EH (cell line): ENCODE measurements around the gene PTPRO.

Source experiments
- DNase-seq: peaks from one replicate; pipeline ENCODE4 v3.0.0-alpha.2; 2015; ENCODE audit warnings: low read depth

The PTPRO gene

DNA sequence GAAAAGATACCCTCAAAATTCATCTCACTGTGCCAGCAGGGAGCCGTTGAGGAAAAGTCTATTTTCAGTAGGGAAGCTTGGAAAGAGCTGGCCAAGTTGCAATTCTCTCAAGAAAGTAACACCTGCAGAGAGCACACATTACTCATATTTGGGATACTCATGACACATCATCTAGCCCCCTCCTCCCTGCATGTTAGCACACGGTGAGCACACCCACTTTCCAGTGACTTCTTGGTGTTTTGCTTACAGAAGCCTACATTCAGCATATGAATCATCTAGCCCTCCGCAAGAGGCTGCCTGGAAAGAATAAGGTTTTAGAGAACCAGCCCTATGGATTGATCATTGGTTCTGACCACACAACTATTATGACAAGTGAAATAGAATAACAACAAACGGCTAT is 124.5 kb downstream of the PTPRO start:
- DNase-seq = no peak

DNA sequence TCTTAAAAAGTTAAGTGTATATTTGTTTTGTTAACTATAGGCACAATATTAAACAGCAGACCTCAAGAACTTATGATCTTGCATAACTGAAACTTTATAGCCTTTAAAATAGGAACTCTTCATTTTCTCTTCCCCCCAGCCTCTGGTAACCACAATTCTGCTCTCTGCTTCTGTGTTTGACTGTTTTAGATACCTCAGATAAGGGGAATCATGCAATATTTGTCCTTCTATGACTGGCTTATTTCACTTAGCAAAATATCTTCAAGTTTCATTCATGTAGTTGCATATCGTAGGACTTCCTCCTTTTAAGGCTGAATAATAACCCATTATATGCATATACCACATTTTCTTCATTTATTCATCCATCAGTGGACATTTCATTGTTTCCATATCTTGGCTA is 131.3 kb downstream of the PTPRO start:
- no peak for DNase-seq

DNA sequence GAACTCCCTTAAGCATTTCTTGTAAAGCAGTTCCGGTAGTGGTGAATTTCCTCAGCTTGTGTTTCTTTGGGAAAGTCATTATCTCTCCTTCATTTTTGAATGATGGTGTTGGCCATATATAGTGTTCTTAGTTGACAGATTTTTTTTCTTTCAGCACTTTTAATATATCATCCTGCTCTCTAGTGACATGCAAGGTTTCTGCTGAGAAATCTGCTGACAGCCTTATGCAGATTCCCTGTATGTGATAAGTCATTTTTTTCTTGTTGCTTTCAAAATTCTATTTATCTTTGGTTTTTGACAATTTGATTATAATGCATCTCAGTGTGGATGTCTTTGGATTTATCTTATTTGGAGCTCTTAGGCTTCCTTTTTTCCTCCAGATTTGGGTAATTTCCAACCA is 135.7 kb downstream of the PTPRO start:
- no peak for DNase-seq

DNA sequence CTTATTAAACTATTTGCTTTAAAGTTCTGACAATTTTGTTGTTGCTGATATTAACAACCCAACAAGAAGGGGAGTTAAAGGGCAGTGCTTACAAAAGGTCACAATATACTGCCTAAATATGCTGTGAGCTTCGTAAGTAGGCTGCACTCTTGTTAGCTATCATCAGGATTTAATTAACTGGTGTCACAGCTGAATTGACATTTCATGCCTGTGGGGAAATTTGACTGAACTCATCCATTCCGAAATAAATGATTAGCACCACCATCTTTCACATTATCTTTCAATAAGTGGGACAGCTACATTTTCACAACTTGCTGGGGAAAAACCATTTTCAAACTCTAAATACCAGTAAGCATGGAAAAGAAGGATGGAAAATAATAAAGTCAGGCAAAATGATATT is 146.6 kb downstream of the PTPRO start:
- DNase-seq = no peak

DNA sequence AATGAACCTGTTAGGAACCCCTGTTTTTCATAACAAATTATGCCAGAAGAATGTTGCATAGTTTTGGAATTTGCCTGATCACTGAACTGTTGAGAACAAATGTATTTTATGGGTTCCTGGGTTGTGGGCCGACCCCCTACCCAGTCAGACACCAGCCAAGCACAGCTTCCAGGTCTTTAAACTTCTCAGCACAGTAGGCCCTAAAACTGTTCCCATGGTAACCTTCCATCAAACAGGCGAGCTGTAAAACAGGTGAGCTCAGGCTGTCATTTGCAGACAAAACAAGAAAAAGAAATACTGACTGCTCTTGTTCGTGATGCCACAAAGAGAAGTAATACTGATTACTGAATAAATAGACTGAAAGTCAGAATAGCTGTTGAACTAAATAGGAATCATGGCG is 147.0 kb downstream of the PTPRO start:
- no peak for DNase-seq

DNA sequence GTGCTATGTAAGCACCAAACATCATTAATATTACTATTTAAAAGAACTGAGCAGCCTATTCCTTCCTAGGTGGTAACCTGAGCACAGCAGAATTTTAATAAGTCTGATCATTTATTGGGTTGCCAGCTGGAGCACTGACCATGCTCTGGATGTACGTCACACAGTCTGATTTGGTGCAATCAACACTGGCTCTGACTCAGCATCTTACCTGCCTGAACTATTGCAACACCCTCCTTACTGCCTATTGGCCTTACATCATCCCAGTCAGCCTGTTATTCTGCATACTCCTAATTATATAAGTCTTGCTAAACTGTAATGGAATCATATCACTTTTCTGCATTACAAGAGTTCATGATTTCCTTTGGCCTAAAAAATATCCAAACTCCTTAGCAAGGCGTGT is 149.7 kb downstream of the PTPRO start:
- DNase-seq = no peak

GRCh38 chr12:15474766-15475165 is 152.5 kb downstream of the PTPRO start:
- DNase-seq = no peak

- DNase-seq = no peak
Observed at GRCh38 chr12:15477761-15478160, 155.5 kb downstream of the PTPRO start.

GRCh38 chr12:15481846-15482245 is 159.5 kb downstream of the PTPRO start:
- no peak for DNase-seq

DNA sequence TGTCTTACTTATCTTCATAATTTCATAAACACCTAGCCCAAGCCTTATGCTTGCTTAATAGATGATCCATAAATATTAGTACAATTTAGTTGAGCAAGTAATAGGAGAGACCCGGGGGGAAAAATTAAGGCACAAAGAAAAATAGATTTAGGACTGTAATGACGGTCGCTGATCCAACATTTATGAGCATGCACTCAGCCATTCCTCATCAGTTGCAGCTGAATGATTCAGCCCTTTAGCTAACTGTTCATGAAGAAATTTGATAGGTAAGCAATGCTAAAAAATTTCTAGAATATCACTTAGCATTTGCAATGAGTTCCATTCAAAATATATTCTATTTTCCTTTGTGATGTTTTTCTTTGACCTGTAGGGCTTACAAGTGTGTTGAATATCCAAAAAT is 163.2 kb downstream of the PTPRO start:
- no peak for DNase-seq

GRCh38 chr12:15486859-15487258 is 164.6 kb downstream of the PTPRO start:
- DNase-seq = no peak

GRCh38 chr12:15488481-15488880 is 166.2 kb downstream of the PTPRO start:
- DNase-seq = no peak

DNA sequence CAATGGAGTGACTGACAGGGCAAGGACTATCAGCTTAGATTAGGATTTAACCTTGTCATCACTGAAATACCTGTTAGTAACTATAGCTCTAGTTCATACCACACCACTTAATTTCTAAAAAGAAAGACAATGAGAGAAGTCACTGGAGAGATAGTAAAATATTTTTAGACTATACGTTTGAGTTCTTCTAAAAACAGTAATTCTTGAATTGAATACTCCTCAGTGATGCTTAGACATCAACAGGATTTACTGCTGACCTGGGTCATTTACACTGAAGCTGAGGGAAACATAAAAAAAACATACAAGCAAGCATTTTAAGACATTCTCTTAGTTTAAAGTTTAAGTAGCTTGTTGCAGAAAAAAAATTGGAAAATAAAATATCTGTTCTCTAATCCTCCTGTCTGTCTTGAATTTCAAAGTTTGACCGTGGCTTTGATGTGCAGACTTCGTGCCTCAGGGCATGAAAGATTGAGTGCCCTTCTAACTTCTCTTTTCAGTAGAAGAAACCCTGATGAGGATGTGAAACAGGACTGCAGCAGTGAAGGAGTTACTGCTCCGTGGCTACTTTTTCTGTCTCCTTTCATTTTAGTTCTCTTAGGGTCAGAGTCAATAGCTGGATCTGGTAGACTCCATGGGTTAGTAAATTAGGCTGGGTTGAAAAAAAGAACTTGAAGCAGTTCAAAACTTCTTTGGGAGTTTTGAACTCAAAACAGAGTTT is 172.2 kb downstream of the PTPRO start:
- DNase-seq = no peak

DNA sequence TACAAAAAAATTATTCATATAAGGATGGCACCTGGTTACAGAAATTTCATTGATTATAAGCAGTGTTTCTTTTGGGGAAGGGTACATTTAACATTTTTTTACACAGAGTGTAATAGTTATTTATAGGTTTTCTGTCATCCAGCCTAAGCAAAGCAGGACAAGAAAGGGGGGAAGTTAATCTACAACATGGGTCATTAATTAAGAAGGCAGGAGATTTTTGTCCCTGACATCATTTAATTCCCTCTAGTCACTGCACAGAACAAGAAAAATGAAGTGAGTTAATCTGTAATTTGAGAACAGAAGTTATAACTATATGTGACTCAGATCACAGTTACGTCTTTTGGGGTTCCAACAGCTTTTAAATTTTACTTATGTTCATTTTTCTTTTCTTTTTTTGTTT is 173.4 kb downstream of the PTPRO start:
- DNase-seq = no peak

DNA sequence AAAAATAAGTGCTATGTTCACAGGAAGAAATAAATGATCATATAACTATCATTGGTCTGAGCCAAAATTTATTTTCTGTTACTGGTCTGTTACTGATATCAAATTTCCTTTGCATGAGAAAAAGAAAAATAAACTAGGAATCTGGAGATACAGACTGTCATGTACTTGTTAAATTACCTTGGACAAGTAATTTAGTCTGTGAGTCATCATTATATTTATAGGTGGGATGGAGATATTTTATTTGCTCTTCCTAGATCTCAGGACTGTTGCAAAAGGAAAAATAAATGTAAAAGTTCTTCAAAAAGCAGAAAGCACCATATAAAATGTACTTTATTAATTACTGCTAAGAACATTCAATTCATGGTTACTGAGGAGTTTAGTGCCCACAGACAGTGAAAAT is 174.4 kb downstream of the PTPRO start:
- DNase-seq = no peak

DNA sequence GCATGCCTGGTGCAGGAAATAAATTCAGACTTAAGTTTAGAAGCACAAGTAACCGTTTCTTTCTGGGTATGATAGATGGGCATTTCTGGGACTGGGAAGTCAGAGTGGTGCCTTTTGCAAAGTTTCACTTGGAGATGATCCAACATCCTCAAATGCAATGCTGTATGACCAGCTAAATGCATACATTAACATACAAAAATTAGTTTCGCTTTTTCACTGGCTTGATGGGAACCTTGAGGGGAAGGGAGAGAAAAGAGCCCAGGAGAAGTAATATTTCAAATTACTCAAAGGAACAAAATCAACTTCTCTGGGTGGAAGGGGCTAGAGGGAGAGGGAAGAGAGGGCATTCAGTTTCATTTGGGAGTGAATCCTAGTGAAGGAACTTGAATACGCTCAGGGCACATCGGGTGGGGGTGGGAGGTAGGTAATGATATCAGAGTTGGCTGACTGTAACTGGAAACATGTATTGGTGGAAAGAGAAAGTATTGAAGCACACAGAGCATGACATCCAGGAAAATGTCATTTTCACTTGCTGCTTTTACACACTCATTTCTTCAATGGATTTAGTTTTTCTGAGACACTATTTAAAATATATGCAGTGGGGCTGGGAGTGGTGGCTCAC is 175.5 kb downstream of the PTPRO start:
- DNase-seq = no peak

DNA sequence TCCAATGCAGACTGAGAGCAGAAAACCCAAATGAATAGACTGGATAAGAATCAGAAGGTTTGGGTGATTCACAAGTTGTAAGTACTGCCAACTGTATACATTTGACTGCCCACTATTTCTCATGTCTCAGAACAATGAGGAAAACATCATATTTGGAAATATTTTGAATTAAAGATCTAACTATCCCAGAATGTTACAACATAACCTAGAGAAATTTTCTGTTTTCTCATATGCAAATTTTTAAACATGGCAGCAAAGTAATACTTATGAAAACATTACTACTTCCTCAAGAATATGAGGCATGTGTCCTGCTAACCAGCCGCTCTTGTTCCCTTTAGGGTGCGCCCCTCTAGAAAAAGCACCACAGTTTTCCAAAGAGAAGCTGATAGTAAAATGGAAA is 179.9 kb downstream of the PTPRO start:
- DNase-seq = no peak

- no peak for DNase-seq
Observed at GRCh38 chr12:15505616-15506015, 183.3 kb downstream of the PTPRO start.

DNA sequence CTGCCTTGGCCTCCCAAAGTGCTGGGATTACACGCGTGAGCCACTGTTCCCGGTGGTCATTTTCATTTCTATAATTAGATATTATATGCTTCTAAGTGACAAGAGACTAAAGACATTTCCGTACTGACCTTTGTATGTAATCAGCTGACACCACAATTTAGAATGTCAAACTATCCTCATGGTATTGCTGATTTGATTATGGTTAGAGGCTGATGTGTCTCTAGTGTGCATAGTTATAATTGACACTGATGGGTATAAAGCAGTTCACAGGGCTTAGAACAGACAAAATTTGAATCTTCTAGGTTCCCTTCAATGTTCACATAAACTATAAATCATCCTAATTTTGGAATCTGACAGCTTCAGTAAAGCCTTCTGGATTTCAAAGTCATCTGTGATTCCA is 192.7 kb downstream of the PTPRO start:
- no peak for DNase-seq

- DNase-seq = no peak
Observed at GRCh38 chr12:15520083-15520482, 197.8 kb downstream of the PTPRO start.

- no peak for DNase-seq
Observed at GRCh38 chr12:15520844-15521243, 198.5 kb downstream of the PTPRO start.

DNA sequence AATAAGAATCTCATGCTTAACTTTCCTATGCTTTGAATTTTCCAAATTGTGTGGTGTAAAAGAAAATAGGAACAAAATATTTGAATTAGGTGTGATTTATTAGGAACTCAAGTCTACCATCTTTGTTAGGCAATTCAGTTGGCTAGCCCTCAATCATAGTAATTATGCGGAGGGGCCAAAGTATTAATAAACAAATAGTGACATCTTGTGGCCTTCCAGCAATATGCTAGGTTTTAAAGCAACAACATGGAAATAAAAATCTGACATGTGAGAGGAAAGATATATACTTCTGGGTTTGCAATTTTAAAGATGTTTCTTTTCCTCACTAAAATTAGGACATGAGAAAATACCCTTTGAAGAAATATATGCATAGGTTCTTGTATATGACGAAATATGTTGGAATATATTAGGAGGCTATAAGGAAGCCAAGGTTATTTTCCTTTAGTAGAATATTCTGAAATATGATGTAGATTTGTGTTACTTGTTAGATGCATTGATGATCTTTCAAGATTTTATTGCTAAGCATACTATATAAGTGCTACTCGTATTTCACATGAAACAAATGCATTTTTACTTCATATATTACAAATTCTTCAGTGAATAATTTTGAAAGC is 200.4 kb downstream of the PTPRO start:
- peak; percentile 66 for DNase-seq

- no peak for DNase-seq
Observed at GRCh38 chr12:15525441-15525840, 203.1 kb downstream of the PTPRO start.

GRCh38 chr12:15526033-15526432 is 203.7 kb downstream of the PTPRO start:
- no peak for DNase-seq
